Measurements from ENCODE around the gene OR51M1.

Gene OR51M1

GRCh38 chr11:5394091-5394490 lies 10.5 kb downstream of the OR51M1 start:
- no peak for ATAC-seq
- TF ChIP-seq PPARA (CRISPR knock-in tag; IDR thresholded peaks at IDR 0.05; ENCODE audit: borderline replicate concordance) (no peak), ZFP30 (CRISPR knock-in tag; IDR thresholded peaks at IDR 0.05) (no peak), ZC3H10 (CRISPR knock-in tag; IDR thresholded peaks at IDR 0.05) (no peak), TCF4 (CRISPR knock-in tag; IDR thresholded peaks at IDR 0.05; ENCODE audit: borderline replicate concordance) (no peak), ZNF8 (CRISPR knock-in tag; IDR thresholded peaks at IDR 0.05) (no peak), CREB5 (CRISPR knock-in tag; IDR thresholded peaks at IDR 0.05; ENCODE audit: low read depth) (no peak), ZFP3 (CRISPR knock-in tag; IDR thresholded peaks at IDR 0.05) (no peak), GLIS3 (CRISPR knock-in tag; IDR thresholded peaks at IDR 0.05) (no peak), ARNTL (CRISPR knock-in tag; IDR thresholded peaks at IDR 0.05; ENCODE audit: borderline replicate concordance, low read depth) (no peak), TOX (CRISPR knock-in tag; IDR thresholded peaks at IDR 0.05; ENCODE audit: borderline replicate concordance) (no peak), ZNF70 (CRISPR knock-in tag; IDR thresholded peaks at IDR 0.05) (no peak), CSDC2 (CRISPR knock-in tag; IDR thresholded peaks at IDR 0.05) (no peak)

GRCh38 chr11:5398936-5399335 lies 15.3 kb downstream of the OR51M1 start:
- no peak for ATAC-seq
- TF ChIP-seq ZC3H10 (CRISPR knock-in tag; IDR thresholded peaks at IDR 0.05) (no peak), ZFP30 (CRISPR knock-in tag; IDR thresholded peaks at IDR 0.05) (no peak), ARNTL (CRISPR knock-in tag; IDR thresholded peaks at IDR 0.05; ENCODE audit: borderline replicate concordance, low read depth) (no peak), ZFP3 (CRISPR knock-in tag; IDR thresholded peaks at IDR 0.05) (no peak), CSDC2 (CRISPR knock-in tag; IDR thresholded peaks at IDR 0.05) (no peak), ISL1 (CRISPR knock-in tag; IDR thresholded peaks at IDR 0.05) (no peak), TSHZ2 (CRISPR knock-in tag; IDR thresholded peaks at IDR 0.05) (no peak), ZNF565 (CRISPR knock-in tag; conservative IDR thresholded peaks at IDR 0.05; ENCODE audit: low read depth) (no peak), SNAI2 (CRISPR knock-in tag; IDR thresholded peaks at IDR 0.05) (no peak), RARB (CRISPR knock-in tag; IDR thresholded peaks at IDR 0.05) (no peak), GLIS3 (CRISPR knock-in tag; IDR thresholded peaks at IDR 0.05) (no peak), CSRNP3 (CRISPR knock-in tag; IDR thresholded peaks at IDR 0.05) (no peak), ZNF8 (CRISPR knock-in tag; IDR thresholded peaks at IDR 0.05) (no peak)

- no peak for TF ChIP-seq TCF4 (CRISPR knock-in tag; IDR thresholded peaks at IDR 0.05; ENCODE audit: borderline replicate concordance)
- no peak for TF ChIP-seq ARNTL (CRISPR knock-in tag; IDR thresholded peaks at IDR 0.05; ENCODE audit: borderline replicate concordance, low read depth)
- TF ChIP-seq OSR1 (CRISPR knock-in tag; IDR thresholded peaks at IDR 0.05): no peak
- no peak for TF ChIP-seq ZNF70 (CRISPR knock-in tag; IDR thresholded peaks at IDR 0.05)
- TF ChIP-seq SNAI2 (CRISPR knock-in tag; IDR thresholded peaks at IDR 0.05): no peak
- no peak for TF ChIP-seq TSHZ2 (CRISPR knock-in tag; IDR thresholded peaks at IDR 0.05)
- TF ChIP-seq ESRRG (CRISPR knock-in tag; IDR thresholded peaks at IDR 0.05): no peak
- no peak for TF ChIP-seq GLIS3 (CRISPR knock-in tag; IDR thresholded peaks at IDR 0.05)
- no peak for TF ChIP-seq BACH2 (CRISPR knock-in tag; IDR thresholded peaks at IDR 0.05; ENCODE audit: borderline replicate concordance)
- no peak for TF ChIP-seq ZFP3 (CRISPR knock-in tag; IDR thresholded peaks at IDR 0.05)
- TF ChIP-seq ZC3H10 (CRISPR knock-in tag; IDR thresholded peaks at IDR 0.05): no peak
- TF ChIP-seq ZNF8 (CRISPR knock-in tag; IDR thresholded peaks at IDR 0.05): no peak
- no peak for TF ChIP-seq CSDC2 (CRISPR knock-in tag; IDR thresholded peaks at IDR 0.05)
- TF ChIP-seq PPARA (CRISPR knock-in tag; IDR thresholded peaks at IDR 0.05; ENCODE audit: borderline replicate concordance): no peak
- no peak for TF ChIP-seq TOX (CRISPR knock-in tag; IDR thresholded peaks at IDR 0.05; ENCODE audit: borderline replicate concordance)
Measured at GRCh38 chr11:5405173-5405572, 21.6 kb downstream of the OR51M1 start.

More at GRCh38 chr11:5405173-5405572, 21.6 kb downstream of the OR51M1 start:
- ATAC-seq: no peak
